GM19328 (cell line): ENCODE data around the gene ASB18.

Experiments used
- ATAC-seq: cut with Tn5 transposase; IDR thresholded peaks from one replicate; pipeline ENCODE4 v1.9.1; 2021; ENCODE audit warnings: mild to moderate bottlenecking, moderate library complexity; ENCODE audit not compliant: unreplicated experiment

ASB18 gene

GRCh38 chr2:236176951-236177350 lies 87.3 kb downstream of the ASB18 start:
- ATAC-seq: no peak

DNA sequence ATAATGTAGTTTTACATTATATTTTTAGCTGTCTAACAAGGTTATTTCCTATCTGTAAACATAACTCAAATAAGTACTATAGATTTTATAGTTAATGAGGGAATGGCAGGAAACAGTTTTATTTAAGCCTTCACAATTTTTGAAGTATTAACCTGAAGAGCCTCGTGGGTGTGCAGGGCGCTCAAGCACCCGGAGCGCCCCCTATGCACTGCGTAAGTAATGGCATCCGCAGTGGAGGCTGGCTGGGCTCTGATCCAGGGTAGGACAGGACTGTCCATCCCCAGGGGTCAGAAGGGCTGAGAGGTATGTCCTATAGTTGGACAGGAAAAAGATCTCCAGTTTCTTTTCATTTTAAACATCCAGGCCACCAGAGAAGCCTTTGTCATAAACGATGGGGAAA lies 87.8 kb downstream of the ASB18 start:
- no peak for ATAC-seq

- no peak for ATAC-seq
These were observed 88.6 kb downstream of the ASB18 start for GRCh38 chr2:236175548-236176150.

DNA sequence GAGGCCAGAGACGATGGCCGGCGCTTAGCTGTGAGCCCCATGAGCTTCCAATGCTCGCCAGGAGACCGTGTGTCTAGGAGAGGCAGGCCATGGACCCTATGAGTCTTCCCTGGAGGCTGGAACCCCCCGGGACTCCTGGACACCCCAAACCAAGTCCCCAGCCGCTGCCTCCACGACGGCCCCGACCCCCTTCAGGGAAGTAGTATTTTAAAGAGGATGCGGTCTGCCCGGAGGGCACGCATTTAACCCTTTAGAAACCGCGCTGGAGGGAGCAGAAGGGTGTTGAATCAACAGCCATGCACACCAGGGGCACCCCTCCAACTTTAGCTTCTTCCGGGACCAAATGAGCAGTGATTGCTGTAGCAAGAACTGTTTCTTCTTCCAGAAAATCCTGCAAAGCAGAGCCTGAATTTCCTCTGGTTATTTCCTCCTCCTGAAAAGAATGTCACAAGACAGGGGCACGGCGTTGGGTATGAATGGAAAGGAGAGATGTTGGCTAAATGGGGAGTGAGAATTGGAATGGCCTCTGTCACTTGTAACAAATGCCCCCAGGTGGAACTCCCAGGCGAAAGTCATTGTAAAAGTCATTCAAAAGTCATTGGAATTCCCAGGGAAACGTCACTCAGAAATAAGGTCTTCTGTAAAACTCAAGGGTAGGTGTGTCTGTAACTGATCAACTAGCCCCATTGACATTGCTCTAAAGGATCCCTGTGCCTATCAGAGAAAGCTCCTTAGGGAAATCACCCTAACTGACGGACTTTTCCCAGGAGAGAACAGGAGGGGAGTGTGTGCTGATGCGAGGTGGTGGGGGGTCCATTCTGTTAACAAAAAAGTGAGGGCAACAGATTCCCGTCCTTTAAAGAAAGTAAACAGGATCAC lies 90.2 kb downstream of the ASB18 start:
- ATAC-seq: no peak

DNA sequence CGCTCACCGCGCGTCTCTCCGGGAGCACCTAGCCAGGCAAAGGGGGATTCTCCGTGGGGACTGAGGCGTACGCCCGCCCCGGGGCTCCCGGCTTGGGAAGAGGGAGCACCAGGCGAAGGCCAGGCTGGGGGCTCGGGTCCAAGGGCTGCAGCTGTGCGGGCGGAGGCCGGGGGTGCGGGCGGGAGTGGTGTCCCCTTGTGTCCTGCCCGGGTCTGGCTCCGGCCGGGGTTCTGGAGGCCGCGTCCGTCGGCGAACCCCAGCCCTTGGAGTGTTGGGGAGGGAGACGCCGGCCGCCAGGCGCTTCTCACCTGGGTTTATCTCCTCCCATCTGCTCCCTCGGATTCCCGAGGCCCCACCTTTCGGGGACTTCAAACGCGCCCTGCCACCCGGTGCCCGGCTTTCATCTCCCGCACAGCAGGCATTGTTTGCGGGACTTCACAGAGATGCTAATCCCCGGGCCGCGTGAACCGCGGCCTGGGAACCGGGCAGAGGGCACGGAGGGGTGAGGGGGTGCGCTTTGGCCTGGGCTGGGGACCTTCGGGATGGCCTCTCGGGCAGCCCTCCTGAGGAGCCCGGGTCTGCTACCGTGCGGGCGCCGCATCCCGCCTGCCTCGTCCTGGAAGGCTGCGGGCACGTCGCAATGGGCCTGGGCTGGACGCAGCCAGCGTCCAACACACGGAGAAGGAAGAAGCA lies 91.0 kb downstream of the ASB18 start:
- ATAC-seq: no peak

GRCh38 chr2:236172255-236173035 lies 91.8 kb downstream of the ASB18 start:
- ATAC-seq: no peak

DNA sequence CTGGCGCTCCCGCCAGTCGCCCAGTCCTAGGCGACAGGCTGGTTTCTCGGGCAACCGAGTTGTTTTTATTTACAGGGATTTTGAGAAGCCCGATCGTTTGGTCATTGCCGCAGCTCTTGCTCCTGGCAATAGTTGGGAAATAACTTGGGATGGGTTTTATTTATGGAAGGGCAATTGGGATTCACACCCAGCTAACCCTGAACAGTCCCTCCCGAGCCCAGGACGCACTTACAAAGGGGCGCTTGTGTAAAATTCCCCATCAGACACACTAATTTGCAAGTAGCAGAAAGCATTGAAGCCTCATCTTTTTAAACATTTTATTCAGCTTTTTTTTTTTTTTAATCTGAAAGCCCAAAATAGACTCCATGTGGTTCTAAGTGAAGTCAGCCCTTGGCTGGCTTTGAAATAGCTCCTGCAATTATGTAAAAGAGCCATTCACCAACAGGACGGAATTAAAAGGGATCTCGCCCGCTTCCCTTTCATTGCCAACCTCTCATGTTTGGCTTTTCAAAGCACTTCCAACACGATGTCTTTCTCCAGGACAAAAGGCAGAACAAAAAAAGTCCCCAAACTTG lies 92.4 kb downstream of the ASB18 start:
- ATAC-seq: no peak

GRCh38 chr2:236171181-236171679 lies 93.0 kb downstream of the ASB18 start:
- ATAC-seq: no peak

GRCh38 chr2:236170590-236171165 lies 93.5 kb downstream of the ASB18 start:
- ATAC-seq: no peak

- ATAC-seq: no peak
These were observed 94.2 kb downstream of the ASB18 start for GRCh38 chr2:236169741-236170589.

DNA sequence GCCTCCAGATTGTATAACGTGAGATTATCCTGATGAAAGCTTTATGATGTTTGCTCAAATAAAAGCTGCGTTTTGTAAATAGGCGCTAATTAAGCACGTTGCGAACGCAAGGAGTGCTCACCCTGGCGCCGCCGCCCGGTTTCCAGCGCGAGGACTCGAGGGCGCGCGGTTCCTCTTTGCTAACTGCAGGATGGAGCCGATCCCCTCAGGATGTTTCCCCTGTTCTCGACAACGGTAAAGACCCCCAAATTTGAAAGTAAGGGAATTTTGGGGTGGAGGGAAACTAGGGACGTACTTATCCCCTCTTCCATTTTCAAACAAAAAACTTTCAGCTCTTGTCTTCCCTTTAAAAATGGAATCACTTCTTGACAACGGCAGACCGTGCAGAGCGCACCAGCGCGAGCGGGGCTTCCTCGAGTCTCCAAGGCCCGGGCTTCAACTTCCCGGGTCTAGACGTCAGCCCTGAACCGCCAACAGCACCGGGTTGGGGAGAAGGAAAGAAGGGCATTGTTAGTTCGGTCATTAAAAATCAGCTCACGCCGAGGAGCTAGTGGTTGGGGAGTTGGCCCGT lies 95.0 kb downstream of the ASB18 start:
- ATAC-seq: no peak

DNA sequence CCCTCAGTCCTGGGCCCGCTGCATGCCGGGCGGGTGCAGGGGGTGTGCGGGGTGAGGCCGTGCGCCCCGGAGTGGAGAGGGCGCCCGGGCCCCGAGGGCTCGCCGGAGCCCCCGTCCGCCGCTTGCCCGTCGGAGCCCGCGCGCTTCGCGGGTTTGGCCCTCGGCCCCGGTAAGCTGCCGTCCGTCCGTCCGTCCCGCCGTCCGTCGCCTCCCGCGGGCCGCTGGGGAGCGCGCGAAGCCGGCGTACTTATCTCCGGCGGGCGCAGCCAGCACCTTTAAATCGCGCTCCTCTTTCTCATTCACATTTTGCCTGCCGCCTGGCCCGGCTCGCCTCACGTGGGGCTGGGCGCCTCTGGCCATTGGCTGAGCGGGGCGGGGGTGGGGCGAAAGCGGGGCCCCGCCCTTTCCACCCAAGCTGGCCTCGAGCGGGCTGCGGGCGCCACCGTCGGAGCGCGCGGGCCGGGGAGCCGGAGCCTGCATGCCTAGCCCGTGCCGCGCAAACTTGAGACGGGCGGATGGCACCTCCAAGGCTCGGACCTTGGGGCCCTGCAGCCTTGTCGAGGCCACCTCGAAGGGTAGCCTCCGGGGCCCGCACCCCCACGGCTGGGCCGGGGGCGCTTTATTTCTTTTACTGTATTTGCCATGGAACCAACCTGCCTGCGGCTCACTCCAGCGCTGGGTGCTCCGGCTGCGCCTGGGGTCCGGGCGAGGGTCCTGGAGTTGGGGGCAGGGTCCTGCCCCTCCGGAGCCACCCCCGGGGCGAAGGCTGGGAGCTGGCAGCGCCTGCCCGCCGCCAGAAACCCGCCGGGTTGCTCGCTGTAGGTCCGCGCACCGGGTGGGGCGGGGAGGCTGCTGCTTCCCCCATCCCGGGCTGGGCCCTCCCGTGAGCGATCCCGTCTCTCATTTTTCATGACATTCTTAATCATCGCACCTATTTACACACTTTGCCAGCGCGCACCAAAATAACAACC lies 95.8 kb downstream of the ASB18 start, which contains the start of gene GBX2:
Gene GBX2, minus strand, starts transcription at position 277 of the 971 bp plus-strand sequence. CDS start 415 bp downstream, outside the sequence.
- no peak for ATAC-seq

- no peak for ATAC-seq
These were observed 96.7 kb downstream of the ASB18 start for GRCh38 chr2:236167297-236168109.

DNA sequence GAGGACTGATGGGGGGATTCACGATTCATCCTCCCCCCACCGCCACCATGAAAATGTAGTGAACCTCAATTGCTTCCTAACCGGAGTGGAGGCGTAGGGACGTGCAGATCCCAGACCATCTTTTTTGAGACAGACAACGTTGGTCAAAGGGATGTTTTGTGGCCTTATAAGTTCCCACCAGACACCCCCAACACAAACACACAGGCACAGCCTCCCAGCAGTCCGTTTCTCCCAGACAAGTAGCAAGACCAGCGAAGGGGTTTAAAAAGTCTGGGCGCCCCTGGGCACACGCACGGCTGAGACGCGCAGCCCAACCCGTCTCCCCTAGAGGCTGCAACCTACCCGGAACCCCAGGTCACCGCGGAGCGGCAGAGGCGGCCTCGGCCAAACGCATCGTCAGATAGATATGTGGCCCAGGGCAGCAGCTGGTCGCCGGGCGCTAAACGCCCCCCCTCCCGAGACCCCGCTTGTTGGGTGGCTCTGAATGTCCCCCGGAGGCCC lies 97.4 kb downstream of the ASB18 start:
- ATAC-seq: no peak

GRCh38 chr2:236165842-236166795 lies 98.1 kb downstream of the ASB18 start:
- ATAC-seq: no peak
